ENCODE data around the gene HOXD11.

Gene HOXD11

DNA sequence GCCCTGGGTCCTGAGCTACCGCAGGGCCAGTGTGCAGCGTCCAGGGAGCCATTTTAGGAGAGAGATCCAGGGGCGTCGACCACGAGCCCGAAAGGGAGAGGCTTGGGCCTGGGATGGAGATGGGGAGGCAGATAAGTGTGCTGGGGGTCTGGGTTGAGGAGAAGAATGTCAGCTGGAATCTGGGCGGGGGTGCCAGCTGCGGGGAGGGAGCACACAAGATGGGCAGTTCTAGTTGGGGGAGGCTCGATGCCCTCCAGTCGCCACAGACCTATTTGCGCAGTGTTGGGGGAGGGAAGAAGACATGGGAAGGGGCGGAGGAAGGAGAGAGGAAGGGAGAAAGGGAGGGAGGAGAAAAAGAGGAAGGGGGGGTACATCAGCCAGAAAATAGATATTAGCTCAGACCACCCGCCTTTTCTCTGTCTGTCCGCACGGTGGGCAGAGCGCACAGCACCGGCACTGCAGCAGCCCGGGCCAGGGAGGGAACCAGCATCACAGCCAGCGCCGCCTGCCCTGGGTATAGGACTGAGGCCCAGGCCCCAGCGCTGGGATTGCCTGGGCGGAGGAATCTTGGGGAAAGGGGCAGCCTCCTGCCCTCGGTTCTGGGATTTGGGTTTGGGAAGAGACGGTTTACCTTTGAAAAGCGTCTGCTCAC lies 1.9 kb upstream of the HOXD11 start:
- no peak for DNase-seq (ENCODE audit: low read depth in 1 of 2, low spot score in 1 of 2)

DNA sequence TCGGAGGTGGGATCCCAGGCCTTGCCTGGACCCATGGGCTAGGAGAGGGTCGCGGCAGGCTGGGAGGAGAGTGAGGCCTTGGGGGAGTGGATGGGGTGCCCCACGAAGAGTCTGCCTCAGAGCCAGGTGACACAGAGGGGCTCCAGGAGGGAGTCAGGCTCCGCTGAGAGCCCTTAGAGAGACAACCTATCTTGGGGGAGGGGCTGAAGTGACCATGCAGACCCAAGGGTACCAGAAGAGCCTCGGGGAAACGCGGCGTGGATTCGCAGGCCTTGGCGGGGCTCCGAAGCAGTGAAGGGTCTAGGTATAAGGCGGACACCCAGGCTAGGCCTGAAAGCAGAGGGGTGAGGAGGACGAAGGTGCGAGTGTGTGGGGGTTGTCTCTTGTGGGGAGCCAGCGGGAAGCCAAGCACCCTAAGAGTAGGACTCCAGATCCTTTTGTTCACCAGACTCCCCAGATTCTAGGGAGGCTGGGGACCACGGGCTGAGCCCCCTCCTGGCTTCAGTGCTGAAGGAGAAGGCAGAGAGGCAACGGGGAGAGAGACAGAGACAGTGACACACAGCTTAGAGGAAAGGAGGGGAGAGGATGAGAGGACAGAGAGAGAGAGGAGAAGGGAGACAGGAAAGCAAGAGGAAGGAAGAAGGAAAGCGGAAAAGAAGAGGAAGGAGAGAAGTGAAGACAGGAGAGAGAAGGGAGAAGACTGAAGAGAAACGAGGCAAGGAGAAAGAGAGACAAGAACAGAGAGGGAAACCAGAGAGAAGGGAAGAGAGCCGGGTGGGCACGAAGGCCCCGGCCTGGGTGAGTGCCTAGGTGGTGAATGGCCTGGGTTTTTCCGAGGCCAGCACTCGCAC lies 1.1 kb upstream of the HOXD11 start:
- no peak for DNase-seq (ENCODE audit: low read depth in 1 of 2, low spot score in 1 of 2)

GRCh38 chr2:176107731-176108181 lies 676 bp downstream of the HOXD11 start:
- no peak for DNase-seq (ENCODE audit: low read depth in 1 of 2, low spot score in 1 of 2)

- no peak for DNase-seq (ENCODE audit: low read depth in 1 of 2, low spot score in 1 of 2)
These were observed 2.3 kb downstream of the HOXD11 start for GRCh38 chr2:176109192-176109901.

DNA sequence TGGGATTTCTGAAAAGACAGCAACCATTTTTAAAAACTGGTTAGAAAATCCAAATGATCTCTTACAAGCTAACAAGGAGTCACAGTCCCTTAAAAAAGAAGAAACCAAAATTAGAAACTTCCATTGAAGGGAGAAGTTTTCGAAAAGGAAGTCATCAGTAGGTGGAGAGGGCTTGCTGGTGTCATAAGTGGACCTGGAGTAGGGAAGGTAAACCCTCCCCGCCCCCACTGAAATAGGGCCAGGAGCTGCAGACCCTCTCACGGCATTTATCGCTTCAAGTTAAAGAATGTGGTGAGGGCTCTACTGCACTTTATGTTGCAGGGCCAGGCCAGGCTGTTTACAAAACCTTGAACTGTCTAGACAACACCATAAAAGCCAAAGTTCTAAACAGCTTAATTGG lies 2.9 kb downstream of the HOXD11 start:
- DNase-seq (ENCODE audit: low read depth in 1 of 2, low spot score in 1 of 2), result no peak

- DNase-seq (ENCODE audit: low read depth in 1 of 2, low spot score in 1 of 2), result no peak
These were observed 3.6 kb downstream of the HOXD11 start for GRCh38 chr2:176110415-176111308.

DNA sequence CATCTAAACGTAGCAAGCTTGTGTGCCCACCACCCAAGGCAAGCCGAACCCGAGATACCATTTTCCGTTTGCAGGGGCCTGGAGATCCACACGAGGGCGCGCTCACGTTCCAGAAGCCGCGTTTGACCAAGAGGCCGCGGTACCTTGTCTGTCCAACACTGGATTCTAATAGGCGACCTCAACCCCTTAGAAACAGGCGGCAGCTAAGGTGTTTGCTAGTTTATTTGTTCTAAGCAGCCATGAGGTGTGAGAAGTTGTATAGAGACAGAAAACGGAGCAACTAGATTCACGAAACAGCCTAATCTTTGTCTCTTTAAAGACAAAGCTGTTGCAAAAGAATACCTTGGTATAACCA lies 4.2 kb downstream of the HOXD11 start:
- no peak for DNase-seq (ENCODE audit: low read depth in 1 of 2, low spot score in 1 of 2)

- DNase-seq (ENCODE audit: low read depth in 1 of 2, low spot score in 1 of 2), result no peak
These were observed 4.8 kb downstream of the HOXD11 start for GRCh38 chr2:176111846-176112374.

GRCh38 chr2:176112375-176113302 lies 5.6 kb downstream of the HOXD11 start:
- no peak for DNase-seq (ENCODE audit: low read depth in 1 of 2, low spot score in 1 of 2)

- no peak for DNase-seq (ENCODE audit: low read depth in 1 of 2, low spot score in 1 of 2)
These were observed 7.2 kb downstream of the HOXD11 start for GRCh38 chr2:176114120-176114929.

GRCh38 chr2:176114930-176115625 lies 8.0 kb downstream of the HOXD11 start:
- DNase-seq (ENCODE audit: low read depth in 1 of 2, low spot score in 1 of 2), result no peak

- no peak for DNase-seq (ENCODE audit: low read depth in 1 of 2, low spot score in 1 of 2)
These were observed 9.1 kb downstream of the HOXD11 start, which contains the start of gene HOXD10 for GRCh38 chr2:176115883-176116813. Gene HOXD10, plus strand, starts transcription at chr2:176116778. Its CDS starts 56 bp downstream, at chr2:176116834.

DNA sequence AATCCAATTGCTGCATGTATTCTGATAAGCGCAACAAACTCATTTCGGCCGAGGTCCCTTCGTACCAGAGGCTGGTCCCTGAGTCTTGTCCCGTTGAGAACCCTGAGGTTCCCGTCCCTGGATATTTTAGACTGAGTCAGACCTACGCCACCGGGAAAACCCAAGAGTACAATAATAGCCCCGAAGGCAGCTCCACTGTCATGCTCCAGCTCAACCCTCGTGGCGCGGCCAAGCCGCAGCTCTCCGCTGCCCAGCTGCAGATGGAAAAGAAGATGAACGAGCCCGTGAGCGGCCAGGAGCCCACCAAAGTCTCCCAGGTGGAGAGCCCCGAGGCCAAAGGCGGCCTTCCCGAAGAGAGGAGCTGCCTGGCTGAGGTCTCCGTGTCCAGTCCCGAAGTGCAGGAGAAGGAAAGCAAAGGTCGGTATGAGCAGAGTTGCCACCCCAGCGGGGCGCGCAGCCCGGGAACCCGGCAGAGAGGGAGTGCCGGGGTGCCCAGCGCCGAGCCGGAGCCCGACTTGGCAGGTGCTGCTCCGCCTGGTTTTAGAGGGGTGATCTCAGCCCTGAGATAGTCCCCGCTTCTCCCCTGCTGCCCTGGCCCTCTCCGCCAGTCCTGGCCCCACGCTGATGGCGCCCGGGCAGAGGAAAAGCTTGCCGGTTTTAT lies 10.2 kb downstream of the HOXD11 start:
- DNase-seq (ENCODE audit: low read depth in 1 of 2, low spot score in 1 of 2), result no peak

DNA sequence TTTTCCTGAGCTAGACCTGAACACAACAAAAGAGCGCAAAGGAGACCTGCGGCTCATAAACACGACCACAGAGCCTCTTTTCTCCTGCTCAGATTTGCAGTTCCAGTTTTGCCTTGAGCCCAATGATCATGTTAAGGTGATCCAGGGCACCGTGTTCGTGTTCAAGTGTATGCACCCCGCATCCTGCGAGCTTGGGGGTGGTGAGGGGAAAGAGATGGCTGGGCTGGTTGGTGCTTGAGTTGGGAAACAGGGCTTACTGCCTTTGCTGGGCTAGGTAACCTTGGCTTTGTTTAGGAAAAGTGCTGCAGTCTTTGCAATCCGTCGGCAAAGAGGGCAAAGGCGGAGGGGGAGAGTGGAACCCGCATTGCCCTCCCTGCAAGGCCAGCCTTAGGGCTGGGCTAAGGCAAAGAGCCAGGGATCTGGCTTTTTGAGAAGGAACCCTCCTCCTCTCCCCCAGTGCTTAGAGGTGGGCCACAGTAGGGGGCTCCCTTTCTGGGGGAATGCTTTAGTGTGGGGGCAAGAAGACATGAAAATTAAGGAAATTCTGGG lies 10.8 kb downstream of the HOXD11 start:
- no peak for DNase-seq (ENCODE audit: low read depth in 1 of 2, low spot score in 1 of 2)

DNA sequence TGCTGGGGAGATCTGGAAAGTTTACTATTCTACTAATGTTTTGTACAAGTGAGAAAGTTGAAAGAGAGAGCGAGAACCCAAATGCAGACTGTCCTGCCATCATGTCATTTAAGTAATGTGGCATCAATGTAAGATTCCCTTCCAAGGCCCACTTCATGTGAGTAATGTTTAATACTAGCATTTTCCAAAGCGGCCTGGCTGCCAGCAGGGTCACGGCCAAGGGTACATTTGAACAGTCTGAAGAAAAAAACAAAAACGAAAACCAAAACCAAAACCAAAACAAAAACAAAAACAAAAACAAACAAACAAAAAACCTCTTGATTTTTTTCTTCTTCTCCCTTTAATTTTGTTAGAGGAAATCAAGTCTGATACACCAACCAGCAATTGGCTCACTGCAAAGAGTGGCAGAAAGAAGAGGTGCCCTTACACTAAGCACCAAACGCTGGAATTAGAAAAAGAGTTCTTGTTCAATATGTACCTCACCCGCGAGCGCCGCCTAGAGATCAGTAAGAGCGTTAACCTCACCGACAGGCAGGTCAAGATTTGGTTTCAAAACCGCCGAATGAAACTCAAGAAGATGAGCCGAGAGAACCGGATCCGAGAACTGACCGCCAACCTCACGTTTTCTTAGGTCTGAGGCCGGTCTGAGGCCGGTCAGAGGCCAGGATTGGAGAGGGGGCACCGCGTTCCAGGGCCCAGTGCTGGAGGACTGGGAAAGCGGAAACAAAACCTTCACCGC lies 11.7 kb downstream of the HOXD11 start:
- DNase-seq (ENCODE audit: low read depth in 1 of 2, low spot score in 1 of 2), result no peak
